Measurements from ENCODE around the gene DIS3L2.

DIS3L2 gene

GRCh38 chr2:231957913-231958763, 3.4 kb upstream of the DIS3L2 start:
- DNase-seq (ENCODE audit: low spot score), result no peak

- no peak for DNase-seq (ENCODE audit: low spot score)
Measured at GRCh38 chr2:231960810-231961348, 634 bp upstream of the DIS3L2 start.

- no peak for DNase-seq (ENCODE audit: low spot score)
Measured at GRCh38 chr2:231965102-231965501, 3.6 kb downstream of the DIS3L2 start.

GRCh38 chr2:231966886-231967285, 5.4 kb downstream of the DIS3L2 start:
- no peak for DNase-seq (ENCODE audit: low spot score)

- no peak for DNase-seq (ENCODE audit: low spot score)
Measured at GRCh38 chr2:231968820-231969219, 7.3 kb downstream of the DIS3L2 start.

- no peak for DNase-seq (ENCODE audit: low spot score)
Measured at GRCh38 chr2:231970461-231970860, 8.9 kb downstream of the DIS3L2 start.

- DNase-seq (ENCODE audit: low spot score), result no peak
Measured at GRCh38 chr2:231975001-231975400, 13.5 kb downstream of the DIS3L2 start.

GRCh38 chr2:231977430-231977829, 15.9 kb downstream of the DIS3L2 start:
- no peak for DNase-seq (ENCODE audit: low spot score)

GRCh38 chr2:231984992-231985391, 23.5 kb downstream of the DIS3L2 start:
- DNase-seq (ENCODE audit: low spot score), result no peak

- no peak for DNase-seq (ENCODE audit: low spot score)
Measured at GRCh38 chr2:231985823-231986261, 24.3 kb downstream of the DIS3L2 start.

GRCh38 chr2:231987124-231987727, 25.7 kb downstream of the DIS3L2 start:
- DNase-seq (ENCODE audit: low spot score), result no peak

- DNase-seq (ENCODE audit: low spot score), result no peak
Measured at GRCh38 chr2:231988179-231988866, 26.8 kb downstream of the DIS3L2 start.

- DNase-seq (ENCODE audit: low spot score), result no peak
Measured at GRCh38 chr2:231991664-231992063, 30.2 kb downstream of the DIS3L2 start.

GRCh38 chr2:231992888-231993287, 31.4 kb downstream of the DIS3L2 start:
- DNase-seq (ENCODE audit: low spot score), result no peak

- no peak for DNase-seq (ENCODE audit: low spot score)
Measured at GRCh38 chr2:231996797-231997540, 35.5 kb downstream of the DIS3L2 start.

- DNase-seq (ENCODE audit: low spot score), result no peak
Measured at GRCh38 chr2:231998046-231998445, 36.5 kb downstream of the DIS3L2 start.

- DNase-seq (ENCODE audit: low spot score), result no peak
Measured at GRCh38 chr2:232000439-232000838, 38.9 kb downstream of the DIS3L2 start.

- no peak for DNase-seq (ENCODE audit: low spot score)
Measured at GRCh38 chr2:232001073-232001472, 39.6 kb downstream of the DIS3L2 start.

- DNase-seq (ENCODE audit: low spot score), result no peak
Measured at GRCh38 chr2:232006253-232006652, 44.7 kb downstream of the DIS3L2 start.

GRCh38 chr2:232008907-232009638, 47.6 kb downstream of the DIS3L2 start:
- no peak for DNase-seq (ENCODE audit: low spot score)

GRCh38 chr2:232009639-232010274, 48.2 kb downstream of the DIS3L2 start:
- DNase-seq (ENCODE audit: low spot score), result no peak

Measured in CD4-positive, alpha-beta T cell treated with Interleukin-6 at 100 ng/mL for 8 hours (primary cell).